Measurements from ENCODE around the gene ATAD3C. TPM values are rescaled to one million over a fixed set of nuclear protein-coding genes. Genes with fewer than 3 reads are reported as not detected.
A peak's percentile ranks its signal among the peaks of the same experiment; 100 is the strongest.

ATAD3C gene
- total RNA-seq, 1 experiment from 2014 or later: 1.4 TPM

DNA sequence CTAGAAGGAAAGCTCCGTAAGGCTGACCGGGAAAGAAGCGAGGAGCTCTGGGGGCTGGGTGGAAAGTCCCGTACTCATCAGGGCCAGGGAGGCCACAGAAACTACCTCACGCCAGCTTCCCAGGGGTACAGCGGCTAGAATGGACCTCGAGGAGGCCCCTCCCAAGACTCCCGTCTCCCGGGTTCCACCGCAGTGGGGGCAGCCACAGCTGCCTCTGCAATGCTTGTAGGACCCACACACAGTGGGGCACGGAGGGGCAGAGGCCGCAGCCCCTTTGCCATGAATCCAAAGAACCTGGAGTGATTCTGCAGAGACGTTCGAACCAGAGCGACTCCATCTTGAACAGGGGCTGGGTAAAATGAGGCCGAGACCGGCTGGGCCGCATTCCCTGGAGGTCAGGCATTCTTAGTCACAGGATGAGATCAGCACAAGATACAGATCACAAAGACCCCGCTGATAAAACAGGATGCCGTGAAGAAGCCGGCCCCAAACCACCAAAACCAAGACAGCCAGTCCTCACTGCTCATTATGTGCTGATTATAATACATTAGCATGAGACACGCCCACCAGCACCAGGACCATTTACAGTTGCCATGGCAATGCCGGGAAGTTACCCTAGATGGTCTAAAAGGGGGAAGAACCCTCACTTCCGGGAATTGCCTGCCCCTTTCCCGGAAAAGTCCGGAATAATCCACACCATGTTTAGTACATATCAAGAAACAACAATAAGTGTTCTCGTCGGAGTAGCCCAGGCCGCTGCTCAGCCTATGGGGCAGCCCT, 26.8 kb upstream of the ATAD3C start:
- TF ChIP-seq EZH2 (IDR thresholded peaks at IDR 0.05; ENCODE audit: low read length, unreplicated experiment): no peak
- TF ChIP-seq EZH2phosphoT487 (IDR thresholded peaks at IDR 0.05; ENCODE audit: borderline replicate concordance, low read length): no peak
- TF ChIP-seq, protein P1, sequence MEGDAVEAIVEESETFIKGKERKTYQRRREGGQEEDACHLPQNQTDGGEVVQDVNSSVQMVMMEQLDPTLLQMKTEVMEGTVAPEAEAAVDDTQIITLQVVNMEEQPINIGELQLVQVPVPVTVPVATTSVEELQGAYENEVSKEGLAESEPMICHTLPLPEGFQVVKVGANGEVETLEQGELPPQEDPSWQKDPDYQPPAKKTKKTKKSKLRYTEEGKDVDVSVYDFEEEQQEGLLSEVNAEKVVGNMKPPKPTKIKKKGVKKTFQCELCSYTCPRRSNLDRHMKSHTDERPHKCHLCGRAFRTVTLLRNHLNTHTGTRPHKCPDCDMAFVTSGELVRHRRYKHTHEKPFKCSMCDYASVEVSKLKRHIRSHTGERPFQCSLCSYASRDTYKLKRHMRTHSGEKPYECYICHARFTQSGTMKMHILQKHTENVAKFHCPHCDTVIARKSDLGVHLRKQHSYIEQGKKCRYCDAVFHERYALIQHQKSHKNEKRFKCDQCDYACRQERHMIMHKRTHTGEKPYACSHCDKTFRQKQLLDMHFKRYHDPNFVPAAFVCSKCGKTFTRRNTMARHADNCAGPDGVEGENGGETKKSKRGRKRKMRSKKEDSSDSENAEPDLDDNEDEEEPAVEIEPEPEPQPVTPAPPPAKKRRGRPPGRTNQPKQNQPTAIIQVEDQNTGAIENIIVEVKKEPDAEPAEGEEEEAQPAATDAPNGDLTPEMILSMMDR (conservative IDR thresholded peaks at IDR 0.05; ENCODE audit: low read depth, low read length): no peak
- H3K4me2 ChIP-seq (ENCODE audit: low read length): peak overlapping the region; percentile 32; the same call in 1 of the 2 replicates

DNA sequence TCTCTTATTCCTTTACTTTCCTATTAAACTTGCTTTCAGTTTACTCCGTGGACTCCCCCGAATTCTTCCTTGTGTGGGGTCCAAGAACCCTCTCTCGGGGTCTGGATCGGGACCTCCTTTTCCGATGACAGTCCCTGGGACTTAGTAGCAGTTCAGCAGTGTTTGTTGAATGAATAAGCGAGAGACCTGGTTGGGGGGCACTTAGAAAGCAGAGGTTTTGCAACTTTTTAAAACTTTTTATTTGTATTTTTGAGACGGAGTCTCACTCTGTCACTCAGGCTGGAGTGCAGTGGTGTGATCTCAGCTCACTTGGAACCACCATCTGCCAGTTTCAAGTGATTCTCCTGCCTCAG, 26.3 kb upstream of the ATAD3C start:
- TF ChIP-seq, protein P1 (conservative IDR thresholded peaks at IDR 0.05; ENCODE audit: low read depth, low read length): no peak
- no peak for TF ChIP-seq EZH2phosphoT487 (IDR thresholded peaks at IDR 0.05; ENCODE audit: borderline replicate concordance, low read length)
- no peak for TF ChIP-seq EZH2 (IDR thresholded peaks at IDR 0.05; ENCODE audit: low read length, unreplicated experiment)
- H3K9ac ChIP-seq (ENCODE audit: low read length): no peak overlapping the region
- H3K36me3 ChIP-seq (ENCODE audit: low read depth, low read length): no peaks in the 10 kb centered on the region
- H3K79me2 ChIP-seq (ENCODE audit: low read length): no peaks in the 10 kb centered on the region
- no peak overlapping the region for H3K27ac ChIP-seq (ENCODE audit: low read length)
- no peak overlapping the region for H3K4me3 ChIP-seq (ENCODE audit: low read length)
- H3F3A ChIP-seq (ENCODE audit: low read length, unreplicated experiment): no peaks in the 10 kb centered on the region
- H3K9me2 ChIP-seq (replicated peaks; ENCODE audit: low read length): no peaks in the 10 kb centered on the region
- CTCF ChIA-PET: no interaction called here
- H3K4me2 ChIP-seq (ENCODE audit: low read length): no peak overlapping the region
- no peaks in the 10 kb centered on the region for H4K20me1 ChIP-seq (ENCODE audit: low read length)
- no peak for ATAC-seq
- H3K9me3 ChIP-seq (ENCODE audit: low read length): no peaks in the 10 kb centered on the region
- no peak overlapping the region for H2AFZ ChIP-seq (ENCODE audit: low read length)
- no TSS peak for BruUV-seq (replicated peaks)
- no peaks in the 10 kb centered on the region for H3K27me3 ChIP-seq (ENCODE audit: low read length)
- intact Hi-C loops (cut with micrococcal nuclease): no loop called here
- POLR2A ChIA-PET (ENCODE audit: unreplicated experiment): no interaction called here
- DNase-seq: no peak
- peaks cover 15% of the 10 kb centered on the region for H3K4me1 ChIP-seq (ENCODE audit: insufficient read depth, low read length)

More for the DNA sequence above, 26.8 kb upstream of the ATAD3C start:
- Histone ChIP-seq H3K4me1 (ENCODE audit: insufficient read depth, low read length) (peaks cover 15% of the 10 kb centered on the region), H3F3A (ENCODE audit: low read length, unreplicated experiment) (no peaks in the 10 kb centered on the region), H3K27me3 (ENCODE audit: low read length) (no peaks in the 10 kb centered on the region), H4K20me1 (ENCODE audit: low read length) (no peaks in the 10 kb centered on the region), H2AFZ (ENCODE audit: low read length) (peak overlapping the region; percentile 51), H3K9ac (ENCODE audit: low read length) (no peak overlapping the region), H3K27ac (ENCODE audit: low read length) (no peak overlapping the region), H3K9me2 (replicated peaks; ENCODE audit: low read length) (no peaks in the 10 kb centered on the region), H3K9me3 (ENCODE audit: low read length) (no peaks in the 10 kb centered on the region), H3K79me2 (ENCODE audit: low read length) (no peaks in the 10 kb centered on the region), H3K4me3 (ENCODE audit: low read length) (no peak overlapping the region), H3K36me3 (ENCODE audit: low read depth, low read length) (no peaks in the 10 kb centered on the region)
- POLR2A ChIA-PET (ENCODE audit: unreplicated experiment): no interaction called here
- intact Hi-C loops (cut with micrococcal nuclease): no loop called here
- ATAC-seq (no peak), DNase-seq (peak; percentile 77)
- no TSS peak for BruUV-seq (replicated peaks)
- CTCF ChIA-PET: no interaction called here

DNA sequence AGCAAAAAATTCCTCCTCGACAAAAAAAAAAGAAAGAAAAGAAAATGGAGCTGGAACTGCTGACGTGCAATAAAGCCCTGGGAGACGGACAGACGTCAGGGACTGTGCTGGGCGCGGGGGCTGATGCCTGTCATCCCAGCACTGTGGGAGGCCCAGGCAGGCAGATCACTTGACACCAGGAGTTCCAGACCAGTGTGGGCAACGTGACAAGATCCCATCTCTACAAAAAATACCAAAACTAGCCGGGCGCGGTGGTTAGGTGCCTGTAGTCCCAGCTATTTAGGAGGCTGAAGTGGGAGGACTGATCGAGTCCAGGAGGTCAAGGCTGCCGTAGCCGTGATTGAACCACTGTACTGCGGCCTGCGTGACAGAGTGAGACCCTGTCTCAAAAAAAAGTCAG, 24.8 kb upstream of the ATAD3C start:
- Histone ChIP-seq H2AFZ (ENCODE audit: low read length) (no peak overlapping the region), H3K36me3 (ENCODE audit: low read depth, low read length) (no peaks in the 10 kb centered on the region), H3K79me2 (ENCODE audit: low read length) (no peaks in the 10 kb centered on the region), H3K27me3 (ENCODE audit: low read length) (no peaks in the 10 kb centered on the region), H3K4me2 (ENCODE audit: low read length) (no peak overlapping the region), H3K9me3 (ENCODE audit: low read length) (no peaks in the 10 kb centered on the region), H4K20me1 (ENCODE audit: low read length) (no peaks in the 10 kb centered on the region), H3K4me1 (ENCODE audit: insufficient read depth, low read length) (peaks cover 15% of the 10 kb centered on the region), H3F3A (ENCODE audit: low read length, unreplicated experiment) (peaks cover 4% of the 10 kb centered on the region), H3K4me3 (ENCODE audit: low read length) (no peak overlapping the region), H3K9me2 (replicated peaks; ENCODE audit: low read length) (no peaks in the 10 kb centered on the region), H3K27ac (ENCODE audit: low read length) (no peak overlapping the region), H3K9ac (ENCODE audit: low read length) (no peak overlapping the region)
- TF ChIP-seq EZH2 (IDR thresholded peaks at IDR 0.05; ENCODE audit: low read length, unreplicated experiment) (no peak), EZH2phosphoT487 (IDR thresholded peaks at IDR 0.05; ENCODE audit: borderline replicate concordance, low read length) (no peak)
- TF ChIP-seq, protein P1 (conservative IDR thresholded peaks at IDR 0.05; ENCODE audit: low read depth, low read length): no peak
- no peak for DNase-seq
- ChIA-PET POLR2A (ENCODE audit: unreplicated experiment) (no interaction called here), CTCF (no interaction called here)
- no TSS peak for BruUV-seq (replicated peaks)
- no peak for ATAC-seq
- intact Hi-C loops (cut with micrococcal nuclease): no loop called here

Data from PC-3 (cell line).